HS-27A (cell line): ENCODE results near the gene COL4A1.

ENCODE experiments used
- DNase-seq: peaks from one replicate; pipeline ENCODE4 v3.0.0-alpha.2; 2012; ENCODE audit warnings: low read depth, missing footprints

Gene COL4A1

DNA sequence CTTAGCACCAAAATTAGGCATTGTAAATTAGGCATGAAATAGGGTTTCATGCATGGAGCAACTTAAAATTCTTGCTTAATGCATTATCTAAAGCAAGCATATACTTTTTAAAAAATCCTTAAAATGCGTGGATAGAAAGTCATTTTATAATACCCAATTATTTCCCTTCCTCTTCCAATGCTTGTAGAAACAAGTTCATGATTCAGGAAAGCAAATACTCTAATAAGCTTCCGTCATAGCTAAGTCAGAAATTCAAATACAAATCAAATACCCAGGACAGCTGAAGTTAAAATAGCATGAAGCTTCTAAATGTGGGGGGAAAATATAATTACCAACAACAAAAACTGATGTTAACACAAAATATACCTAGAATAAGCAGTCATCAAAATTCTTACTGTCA is 89.1 kb downstream of the COL4A1 start:
- DNase-seq, result no peak

GRCh38 chr13:110217085-110217484 is 89.9 kb downstream of the COL4A1 start:
- no peak for DNase-seq

- no peak for DNase-seq
Observed at GRCh38 chr13:110216398-110217041, 90.4 kb downstream of the COL4A1 start.

GRCh38 chr13:110216006-110216397 is 91.0 kb downstream of the COL4A1 start:
- no peak for DNase-seq

DNA sequence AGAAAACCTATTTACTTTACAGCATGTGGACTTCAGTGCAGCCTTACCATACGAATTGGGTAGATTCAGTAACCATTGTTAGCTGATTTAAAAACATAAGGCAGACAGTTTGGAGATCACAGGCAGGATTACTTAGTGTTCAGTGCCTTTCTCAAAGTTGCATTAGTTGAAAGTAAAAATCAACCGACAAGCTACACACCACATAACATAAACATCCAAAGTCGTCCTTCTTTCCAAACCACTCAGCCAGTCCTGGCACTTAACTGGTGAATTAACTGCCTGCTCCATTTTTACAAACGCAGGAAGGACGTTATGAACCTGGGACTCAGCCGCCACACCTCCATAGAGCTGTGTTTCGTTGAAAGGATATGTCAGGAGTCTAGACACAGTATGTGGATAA is 91.4 kb downstream of the COL4A1 start:
- no peak for DNase-seq

DNA sequence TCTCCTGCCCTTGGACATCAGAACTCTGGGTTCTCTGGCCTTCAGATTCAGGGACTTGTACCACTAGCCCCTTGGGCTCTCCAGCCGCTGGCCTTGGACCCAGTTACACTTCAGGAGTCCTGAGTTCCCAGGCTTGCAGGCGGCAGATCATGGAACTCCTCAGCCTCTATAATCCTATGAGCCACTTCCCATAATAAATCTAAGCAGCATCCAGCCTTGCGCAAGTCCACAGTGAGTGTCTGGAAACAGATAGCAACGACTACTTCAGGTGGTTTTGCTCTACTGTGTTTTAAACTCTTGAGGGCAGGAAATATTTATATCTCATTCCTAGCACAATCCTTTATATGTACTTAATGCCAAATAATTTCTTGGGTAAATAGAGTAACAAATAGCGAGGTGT is 92.3 kb downstream of the COL4A1 start:
- DNase-seq, result no peak

- no peak for DNase-seq
Observed at GRCh38 chr13:110213461-110214074, 93.4 kb downstream of the COL4A1 start.

GRCh38 chr13:110212529-110212928 is 94.4 kb downstream of the COL4A1 start:
- no peak for DNase-seq

GRCh38 chr13:110211735-110212134 is 95.2 kb downstream of the COL4A1 start:
- no peak for DNase-seq

DNA sequence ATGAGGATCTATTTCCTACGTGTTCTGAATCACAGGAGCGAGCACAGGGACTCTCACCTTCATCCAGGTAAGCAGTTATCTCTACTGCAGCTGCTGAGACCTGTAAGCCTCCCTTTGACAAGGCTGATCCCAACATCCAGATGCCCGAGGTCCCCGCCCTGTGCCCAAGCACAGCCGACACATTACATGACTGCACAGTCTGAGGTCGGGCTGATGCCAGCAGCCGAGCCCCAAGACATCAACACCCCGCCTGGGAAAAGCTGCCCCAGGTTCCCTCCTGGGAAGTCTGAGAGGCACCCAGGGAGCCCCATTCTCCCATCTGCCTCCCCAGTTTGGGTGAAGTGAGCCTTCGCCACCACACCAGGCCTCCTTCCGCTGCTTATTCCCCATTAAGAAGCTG is 95.9 kb downstream of the COL4A1 start:
- DNase-seq, result no peak

DNA sequence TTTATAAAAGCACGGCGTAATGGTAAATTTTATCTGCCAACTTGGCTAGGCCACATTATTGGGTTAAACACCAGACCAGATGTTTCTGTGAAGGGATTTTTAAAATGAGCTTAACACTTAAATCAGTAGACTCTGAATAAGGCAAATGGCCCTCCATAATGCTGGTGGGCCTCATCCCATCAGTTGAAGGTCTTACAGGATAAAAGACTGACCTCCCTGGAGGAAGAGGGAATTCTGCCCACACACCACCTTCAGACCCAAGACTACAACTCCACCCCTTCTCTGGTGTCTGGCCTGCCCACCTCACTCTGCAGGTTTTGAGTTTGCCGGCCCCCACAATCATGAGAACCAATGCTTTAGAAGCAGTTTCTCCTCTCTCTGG is 96.4 kb downstream of the COL4A1 start:
- DNase-seq, result no peak

DNA sequence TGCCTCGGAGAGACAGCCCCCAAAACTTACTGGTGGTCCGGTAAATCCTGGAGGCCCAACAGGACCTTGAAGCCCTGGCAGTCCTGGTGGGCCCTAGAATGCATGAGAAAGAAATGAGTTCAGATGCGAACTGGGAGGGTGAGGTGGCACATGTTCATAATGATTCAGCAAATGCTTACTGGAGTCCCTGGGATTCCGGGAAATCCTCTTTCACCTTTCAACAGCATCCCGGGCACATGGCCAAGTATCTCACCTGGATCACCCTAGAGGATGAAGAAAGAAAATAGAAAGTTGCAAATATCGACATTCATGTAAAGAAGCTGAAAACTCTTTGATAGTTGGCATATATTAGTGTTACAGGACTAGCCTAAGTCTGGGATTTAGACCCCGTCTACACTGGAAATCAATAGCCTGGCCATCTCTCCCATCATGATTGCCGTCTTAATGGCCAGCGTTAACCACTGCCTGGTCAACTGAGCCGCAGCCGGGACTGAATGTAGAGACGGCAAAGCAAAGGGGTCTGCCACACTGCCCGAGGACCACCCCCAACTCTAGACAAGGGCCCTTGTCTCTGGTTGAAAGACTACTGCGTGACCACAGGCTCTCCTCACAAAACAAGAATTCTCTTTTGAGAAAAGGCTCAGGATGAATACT is 96.9 kb downstream of the COL4A1 start:
- DNase-seq, result no peak

GRCh38 chr13:110208116-110208515 is 98.8 kb downstream of the COL4A1 start:
- DNase-seq, result no peak

GRCh38 chr13:110206996-110207395 is 100.0 kb downstream of the COL4A1 start:
- no peak for DNase-seq

DNA sequence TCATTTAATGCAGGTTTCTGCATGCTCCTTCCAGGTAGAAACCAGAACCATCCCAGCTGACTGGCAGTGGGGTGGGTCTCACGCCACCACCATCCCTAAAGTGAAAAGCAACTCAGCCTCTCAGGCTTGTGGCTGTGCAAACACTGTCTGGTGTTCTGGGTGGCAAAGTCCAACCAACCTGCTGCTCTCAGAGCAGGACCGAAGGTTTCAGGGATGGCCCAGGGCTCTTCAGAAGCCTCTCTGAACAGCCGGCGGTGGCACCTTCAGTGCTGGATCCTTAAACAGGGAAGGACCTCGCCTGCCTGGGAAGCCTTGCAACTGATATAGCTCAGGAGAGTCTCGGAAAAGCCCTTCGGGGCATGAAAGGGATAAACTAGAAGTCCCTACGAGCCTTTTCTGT is 100.8 kb downstream of the COL4A1 start:
- DNase-seq, result no peak

- DNase-seq, result no peak
Observed at GRCh38 chr13:110201114-110201513, 105.8 kb downstream of the COL4A1 start.

- DNase-seq, result no peak
Observed at GRCh38 chr13:110200276-110200870, 106.6 kb downstream of the COL4A1 start.

DNA sequence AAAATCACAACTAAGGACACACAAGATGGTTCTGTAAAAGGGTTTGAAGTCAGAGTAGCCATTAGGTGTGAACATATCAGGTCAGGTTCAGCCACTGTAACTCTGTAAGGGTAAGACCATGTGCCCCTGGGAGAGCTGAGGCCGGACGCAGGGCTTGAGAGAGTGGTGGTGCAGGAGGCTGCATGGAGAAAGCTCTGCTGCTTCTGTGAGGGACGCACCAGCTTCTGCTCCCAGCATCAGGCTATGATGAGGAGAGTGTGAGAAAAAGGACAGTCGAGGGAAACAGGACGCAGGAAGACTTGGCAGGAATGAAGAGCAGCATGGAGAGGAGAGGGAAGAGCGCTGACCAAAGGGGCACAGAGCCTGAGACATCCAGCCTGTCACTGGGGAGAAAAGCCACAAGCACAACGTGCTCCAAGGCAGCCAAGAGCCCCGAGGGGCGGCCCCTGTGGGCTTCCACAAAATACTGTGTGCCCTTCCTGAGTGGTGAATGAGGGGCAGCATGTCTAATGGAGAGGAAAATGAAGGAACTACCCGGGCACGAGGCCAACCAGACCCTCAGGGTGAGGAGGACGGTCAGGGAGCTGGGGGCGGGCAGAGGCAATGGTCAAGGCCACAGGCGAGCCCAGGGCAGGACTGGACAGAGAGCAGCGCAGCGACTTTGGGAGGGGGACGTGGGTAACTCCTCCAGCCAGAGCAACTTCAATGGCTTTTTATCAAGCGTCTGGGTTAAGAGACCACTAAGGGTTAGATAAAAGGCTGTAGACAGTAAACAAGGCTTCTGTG is 107.7 kb downstream of the COL4A1 start:
- no peak for DNase-seq

GRCh38 chr13:110197471-110197870 is 109.5 kb downstream of the COL4A1 start:
- no peak for DNase-seq

DNA sequence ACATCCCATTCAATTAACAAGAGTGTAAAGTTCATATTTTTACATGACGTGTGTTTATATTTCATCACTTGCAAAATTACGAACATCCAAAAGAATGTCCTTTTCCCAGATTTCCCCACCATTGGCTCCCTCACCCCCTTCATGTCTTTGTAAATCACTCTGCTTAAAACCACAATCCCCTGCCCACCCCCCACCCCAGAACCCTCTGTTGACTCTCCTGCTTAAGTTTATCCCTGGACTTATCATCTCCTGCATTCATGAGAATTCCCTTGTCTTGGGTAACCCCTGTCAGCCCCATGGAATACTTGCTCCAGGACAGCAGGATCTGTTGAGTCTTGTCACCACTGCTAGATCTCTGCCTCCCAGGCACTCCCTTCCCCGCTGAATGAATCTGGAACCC is 109.9 kb downstream of the COL4A1 start:
- no peak for DNase-seq

DNA sequence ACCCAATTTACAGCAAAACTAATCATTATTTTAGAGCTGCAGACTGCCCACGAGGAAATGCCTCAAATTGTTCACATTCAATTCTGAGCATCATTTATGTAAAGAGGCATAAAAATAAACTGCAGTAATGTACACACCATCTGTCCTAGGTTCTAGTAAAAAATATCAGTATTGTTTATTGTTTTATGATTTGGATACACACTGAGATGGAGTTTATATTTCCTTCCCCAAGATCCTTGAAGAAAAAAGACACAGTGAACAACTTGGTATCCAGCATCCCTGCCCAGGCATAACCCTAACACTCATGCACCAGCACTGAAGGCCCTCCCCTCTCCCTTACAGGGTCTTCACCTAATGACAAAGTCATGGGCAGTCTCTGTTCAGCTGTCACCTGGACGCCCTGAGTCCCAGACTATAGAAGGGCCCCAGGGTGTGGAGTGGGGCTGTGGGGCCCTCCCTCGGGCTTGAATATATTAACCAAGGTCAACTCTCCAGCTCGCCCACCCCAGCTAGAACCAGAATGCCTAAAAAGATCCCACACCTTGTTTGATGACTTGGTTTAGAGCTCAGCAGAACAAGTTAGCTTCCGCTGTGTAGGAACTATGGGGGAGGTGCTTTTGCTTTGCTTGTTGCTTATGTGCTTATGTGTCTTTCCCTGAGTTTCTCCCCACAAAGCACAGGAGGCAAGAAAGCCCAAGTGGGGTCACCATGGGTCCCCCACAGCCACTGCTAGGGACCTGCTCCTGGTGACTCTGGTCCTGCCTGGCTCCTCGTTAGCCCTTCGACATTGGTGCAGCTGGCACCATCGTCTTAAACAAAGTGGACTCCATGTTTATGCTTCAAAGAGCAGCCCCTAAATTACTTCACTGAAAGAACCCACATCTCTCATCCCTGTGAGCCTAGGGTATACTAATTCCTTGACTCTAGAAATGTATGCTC is 111.1 kb downstream of the COL4A1 start:
- DNase-seq, result no peak
